Measurements from ENCODE around the gene ARF1. TPM values are rescaled to one million over a fixed set of nuclear protein-coding genes. Genes with fewer than 3 reads are reported as not detected.
A peak's percentile ranks its signal among the peaks of the same experiment; 100 is the strongest.

ARF1 gene
- total and polyA plus RNA-seq, 2 of the 13 experiments (the other 11 are each of a cell fraction or from before 2014, with no cell fraction given), result 186 to 327 TPM

DNA sequence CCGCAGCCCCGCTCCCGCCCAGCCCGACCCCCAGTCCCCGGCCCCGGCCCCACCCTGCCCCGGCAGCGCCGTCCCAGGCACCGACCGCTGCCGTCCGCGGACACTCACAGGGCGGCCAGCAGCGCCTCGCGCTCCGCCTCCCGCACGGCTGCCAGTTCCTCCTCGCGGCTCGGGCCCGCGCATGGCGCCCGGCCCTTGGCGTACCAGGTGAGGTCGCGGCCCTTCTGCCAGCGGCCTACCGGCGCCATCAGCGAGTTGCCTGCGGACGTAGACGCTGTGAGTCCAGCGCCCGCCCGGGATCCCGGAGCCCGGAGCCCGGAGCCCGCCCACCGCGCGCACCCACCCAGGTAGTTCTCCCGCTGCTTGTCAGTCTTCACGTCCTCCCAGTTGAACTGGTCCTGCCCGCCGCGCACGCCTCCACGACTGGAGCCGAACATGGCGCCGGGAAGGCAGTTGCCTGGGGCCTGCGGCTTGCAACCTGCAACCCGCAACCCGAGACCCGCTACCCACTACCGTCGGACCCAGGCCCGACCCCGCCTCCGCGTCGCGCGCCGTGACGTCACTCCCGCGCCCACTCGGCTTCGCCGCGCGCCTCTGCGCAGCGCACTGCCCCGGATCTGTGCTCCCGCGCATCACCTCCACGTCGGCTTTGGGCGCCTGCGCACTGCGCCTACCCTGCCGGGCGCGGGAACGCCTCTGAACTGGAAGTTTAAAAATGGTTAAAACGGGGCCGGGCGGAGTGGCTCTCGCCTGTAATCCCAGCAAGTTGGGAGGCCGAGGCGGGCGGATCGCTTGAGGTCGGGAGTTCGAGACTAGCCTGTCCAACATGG, 20.5 kb downstream of the ARF1 start, which contains the start of gene C1orf35 (continued):
- TF ChIP-seq, protein P1, sequence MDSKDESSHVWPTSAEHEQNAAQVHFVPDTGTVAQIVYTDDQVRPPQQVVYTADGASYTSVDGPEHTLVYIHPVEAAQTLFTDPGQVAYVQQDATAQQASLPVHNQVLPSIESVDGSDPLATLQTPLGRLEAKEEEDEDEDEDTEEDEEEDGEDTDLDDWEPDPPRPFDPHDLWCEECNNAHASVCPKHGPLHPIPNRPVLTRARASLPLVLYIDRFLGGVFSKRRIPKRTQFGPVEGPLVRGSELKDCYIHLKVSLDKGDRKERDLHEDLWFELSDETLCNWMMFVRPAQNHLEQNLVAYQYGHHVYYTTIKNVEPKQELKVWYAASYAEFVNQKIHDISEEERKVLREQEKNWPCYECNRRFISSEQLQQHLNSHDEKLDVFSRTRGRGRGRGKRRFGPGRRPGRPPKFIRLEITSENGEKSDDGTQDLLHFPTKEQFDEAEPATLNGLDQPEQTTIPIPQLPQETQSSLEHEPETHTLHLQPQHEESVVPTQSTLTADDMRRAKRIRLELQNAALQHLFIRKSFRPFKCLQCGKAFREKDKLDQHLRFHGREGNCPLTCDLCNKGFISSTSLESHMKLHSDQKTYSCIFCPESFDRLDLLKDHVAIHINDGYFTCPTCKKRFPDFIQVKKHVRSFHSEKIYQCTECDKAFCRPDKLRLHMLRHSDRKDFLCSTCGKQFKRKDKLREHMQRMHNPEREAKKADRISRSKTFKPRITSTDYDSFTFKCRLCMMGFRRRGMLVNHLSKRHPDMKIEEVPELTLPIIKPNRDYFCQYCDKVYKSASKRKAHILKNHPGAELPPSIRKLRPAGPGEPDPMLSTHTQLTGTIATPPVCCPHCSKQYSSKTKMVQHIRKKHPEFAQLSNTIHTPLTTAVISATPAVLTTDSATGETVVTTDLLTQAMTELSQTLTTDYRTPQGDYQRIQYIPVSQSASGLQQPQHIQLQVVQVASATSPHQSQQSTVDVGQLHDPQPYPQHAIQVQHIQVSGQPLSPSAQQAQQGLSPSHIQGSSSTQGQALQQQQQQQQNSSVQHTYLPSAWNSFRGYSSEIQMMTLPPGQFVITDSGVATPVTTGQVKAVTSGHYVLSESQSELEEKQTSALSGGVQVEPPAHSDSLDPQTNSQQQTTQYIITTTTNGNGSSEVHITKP (CRISPR knock-in tag; IDR thresholded peaks at IDR 0.05; ENCODE audit: low read depth), result no peak
- TF ChIP-seq MAF1 (CRISPR knock-in tag; IDR thresholded peaks at IDR 0.05; ENCODE audit: borderline replicate concordance), result no peak
- no peak; the same call in 1 of the 2 replicates for TF ChIP-seq ZNF460 (CRISPR knock-in tag; IDR thresholded peaks at IDR 0.05; ENCODE audit: borderline replicate concordance)
- no peak for TF ChIP-seq ZNF496 (CRISPR knock-in tag; IDR thresholded peaks at IDR 0.05; ENCODE audit: insufficient replicate concordance)
- peak; percentile 83; the same call in 1 of the 2 replicates for TF ChIP-seq KMT2B (CRISPR knock-in tag; IDR thresholded peaks at IDR 0.05)
- TF ChIP-seq MNT (IDR thresholded peaks at IDR 0.05), result no peak; the same call in 1 of the 2 replicates
- TF ChIP-seq, protein P2, sequence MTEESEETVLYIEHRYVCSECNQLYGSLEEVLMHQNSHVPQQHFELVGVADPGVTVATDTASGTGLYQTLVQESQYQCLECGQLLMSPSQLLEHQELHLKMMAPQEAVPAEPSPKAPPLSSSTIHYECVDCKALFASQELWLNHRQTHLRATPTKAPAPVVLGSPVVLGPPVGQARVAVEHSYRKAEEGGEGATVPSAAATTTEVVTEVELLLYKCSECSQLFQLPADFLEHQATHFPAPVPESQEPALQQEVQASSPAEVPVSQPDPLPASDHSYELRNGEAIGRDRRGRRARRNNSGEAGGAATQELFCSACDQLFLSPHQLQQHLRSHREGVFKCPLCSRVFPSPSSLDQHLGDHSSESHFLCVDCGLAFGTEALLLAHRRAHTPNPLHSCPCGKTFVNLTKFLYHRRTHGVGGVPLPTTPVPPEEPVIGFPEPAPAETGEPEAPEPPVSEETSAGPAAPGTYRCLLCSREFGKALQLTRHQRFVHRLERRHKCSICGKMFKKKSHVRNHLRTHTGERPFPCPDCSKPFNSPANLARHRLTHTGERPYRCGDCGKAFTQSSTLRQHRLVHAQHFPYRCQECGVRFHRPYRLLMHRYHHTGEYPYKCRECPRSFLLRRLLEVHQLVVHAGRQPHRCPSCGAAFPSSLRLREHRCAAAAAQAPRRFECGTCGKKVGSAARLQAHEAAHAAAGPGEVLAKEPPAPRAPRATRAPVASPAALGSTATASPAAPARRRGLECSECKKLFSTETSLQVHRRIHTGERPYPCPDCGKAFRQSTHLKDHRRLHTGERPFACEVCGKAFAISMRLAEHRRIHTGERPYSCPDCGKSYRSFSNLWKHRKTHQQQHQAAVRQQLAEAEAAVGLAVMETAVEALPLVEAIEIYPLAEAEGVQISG (CRISPR knock-in tag; IDR thresholded peaks at IDR 0.05), result peak; percentile 90
- TF ChIP-seq, protein P3, sequence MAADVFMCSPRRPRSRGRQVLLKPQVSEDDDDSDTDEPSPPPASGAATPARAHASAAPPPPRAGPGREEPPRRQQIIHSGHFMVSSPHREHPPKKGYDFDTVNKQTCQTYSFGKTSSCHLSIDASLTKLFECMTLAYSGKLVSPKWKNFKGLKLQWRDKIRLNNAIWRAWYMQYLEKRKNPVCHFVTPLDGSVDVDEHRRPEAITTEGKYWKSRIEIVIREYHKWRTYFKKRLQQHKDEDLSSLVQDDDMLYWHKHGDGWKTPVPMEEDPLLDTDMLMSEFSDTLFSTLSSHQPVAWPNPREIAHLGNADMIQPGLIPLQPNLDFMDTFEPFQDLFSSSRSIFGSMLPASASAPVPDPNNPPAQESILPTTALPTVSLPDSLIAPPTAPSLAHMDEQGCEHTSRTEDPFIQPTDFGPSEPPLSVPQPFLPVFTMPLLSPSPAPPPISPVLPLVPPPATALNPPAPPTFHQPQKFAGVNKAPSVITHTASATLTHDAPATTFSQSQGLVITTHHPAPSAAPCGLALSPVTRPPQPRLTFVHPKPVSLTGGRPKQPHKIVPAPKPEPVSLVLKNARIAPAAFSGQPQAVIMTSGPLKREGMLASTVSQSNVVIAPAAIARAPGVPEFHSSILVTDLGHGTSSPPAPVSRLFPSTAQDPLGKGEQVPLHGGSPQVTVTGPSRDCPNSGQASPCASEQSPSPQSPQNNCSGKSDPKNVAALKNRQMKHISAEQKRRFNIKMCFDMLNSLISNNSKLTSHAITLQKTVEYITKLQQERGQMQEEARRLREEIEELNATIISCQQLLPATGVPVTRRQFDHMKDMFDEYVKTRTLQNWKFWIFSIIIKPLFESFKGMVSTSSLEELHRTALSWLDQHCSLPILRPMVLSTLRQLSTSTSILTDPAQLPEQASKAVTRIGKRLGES (CRISPR knock-in tag; IDR thresholded peaks at IDR 0.05; ENCODE audit: borderline replicate concordance), result no peak
- no peak for TF ChIP-seq JUND (CRISPR knock-in tag; IDR thresholded peaks at IDR 0.05)
- TF ChIP-seq FOXO1 (CRISPR knock-in tag; IDR thresholded peaks at IDR 0.05), result no peak; the same call in none of the 2 replicates
- TF ChIP-seq, protein P4, sequence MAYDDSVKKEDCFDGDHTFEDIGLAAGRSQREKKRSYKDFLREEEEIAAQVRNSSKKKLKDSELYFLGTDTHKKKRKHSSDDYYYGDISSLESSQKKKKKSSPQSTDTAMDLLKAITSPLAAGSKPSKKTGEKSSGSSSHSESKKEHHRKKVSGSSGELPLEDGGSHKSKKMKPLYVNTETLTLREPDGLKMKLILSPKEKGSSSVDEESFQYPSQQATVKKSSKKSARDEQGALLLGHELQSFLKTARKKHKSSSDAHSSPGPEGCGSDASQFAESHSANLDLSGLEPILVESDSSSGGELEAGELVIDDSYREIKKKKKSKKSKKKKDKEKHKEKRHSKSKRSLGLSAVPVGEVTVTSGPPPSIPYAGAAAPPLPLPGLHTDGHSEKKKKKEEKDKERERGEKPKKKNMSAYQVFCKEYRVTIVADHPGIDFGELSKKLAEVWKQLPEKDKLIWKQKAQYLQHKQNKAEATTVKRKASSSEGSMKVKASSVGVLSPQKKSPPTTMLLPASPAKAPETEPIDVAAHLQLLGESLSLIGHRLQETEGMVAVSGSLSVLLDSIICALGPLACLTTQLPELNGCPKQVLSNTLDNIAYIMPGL (CRISPR knock-in tag; IDR thresholded peaks at IDR 0.05; ENCODE audit: borderline replicate concordance in 1 of 2, low read depth in 1 of 2), result peak; percentile 86 to 91
